PC-3 (cell line): ENCODE measurements around the gene G6PC3.

Source experiments
- EZH2phosphoT487 ChIP-seq: fragments of 300-600 bp; sonication (generic); IDR thresholded peaks from 2 replicates; pipeline ENCODE4 v1.6.1; 2018; ENCODE audit warnings: mild to moderate bottlenecking, antibody characterized with exemption, low read length, borderline replicate concordance
- TF ChIP-seq, protein P1 (sequence below): fragments of 300-600 bp; sonication (generic); conservative IDR thresholded peaks from 2 replicates; pipeline ENCODE4 v1.5.1; 2017; ENCODE audit warnings: antibody characterized with exemption, low read depth, mild to moderate bottlenecking, low read length

DNA sequence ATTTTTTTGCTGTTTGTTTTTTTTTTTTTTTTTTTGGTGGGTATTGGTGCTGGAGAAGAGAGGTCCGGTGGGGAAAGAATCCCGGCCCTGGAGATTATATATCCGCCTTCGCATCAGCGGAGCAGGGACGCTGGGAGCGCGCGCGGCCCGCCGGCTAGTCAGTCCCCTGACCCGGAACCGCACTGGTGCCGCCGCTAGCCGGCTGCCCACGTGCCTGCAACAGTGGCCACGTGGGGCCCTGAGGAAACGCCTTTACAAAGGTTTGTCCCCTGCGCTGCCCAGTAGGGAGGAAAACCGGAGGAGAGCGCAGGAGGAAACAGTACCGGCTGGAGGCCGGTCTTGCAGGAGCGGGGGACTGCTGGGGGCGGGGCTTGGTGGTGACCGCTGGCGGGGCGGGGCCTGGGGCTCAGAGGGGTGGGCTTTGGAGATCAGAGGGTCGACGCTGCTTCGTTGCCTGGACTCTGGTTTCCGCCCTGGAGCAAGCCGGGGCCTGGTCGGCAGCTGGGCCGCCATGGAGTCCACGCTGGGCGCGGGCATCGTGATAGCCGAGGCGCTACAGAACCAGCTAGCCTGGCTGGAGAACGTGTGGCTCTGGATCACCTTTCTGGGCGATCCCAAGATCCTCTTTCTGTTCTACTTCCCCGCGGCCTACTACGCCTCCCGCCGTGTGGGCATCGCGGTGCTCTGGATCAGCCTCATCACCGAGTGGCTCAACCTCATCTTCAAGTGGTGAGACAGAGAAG is at the start of gene G6PC3:
- TF ChIP-seq, protein P1, sequence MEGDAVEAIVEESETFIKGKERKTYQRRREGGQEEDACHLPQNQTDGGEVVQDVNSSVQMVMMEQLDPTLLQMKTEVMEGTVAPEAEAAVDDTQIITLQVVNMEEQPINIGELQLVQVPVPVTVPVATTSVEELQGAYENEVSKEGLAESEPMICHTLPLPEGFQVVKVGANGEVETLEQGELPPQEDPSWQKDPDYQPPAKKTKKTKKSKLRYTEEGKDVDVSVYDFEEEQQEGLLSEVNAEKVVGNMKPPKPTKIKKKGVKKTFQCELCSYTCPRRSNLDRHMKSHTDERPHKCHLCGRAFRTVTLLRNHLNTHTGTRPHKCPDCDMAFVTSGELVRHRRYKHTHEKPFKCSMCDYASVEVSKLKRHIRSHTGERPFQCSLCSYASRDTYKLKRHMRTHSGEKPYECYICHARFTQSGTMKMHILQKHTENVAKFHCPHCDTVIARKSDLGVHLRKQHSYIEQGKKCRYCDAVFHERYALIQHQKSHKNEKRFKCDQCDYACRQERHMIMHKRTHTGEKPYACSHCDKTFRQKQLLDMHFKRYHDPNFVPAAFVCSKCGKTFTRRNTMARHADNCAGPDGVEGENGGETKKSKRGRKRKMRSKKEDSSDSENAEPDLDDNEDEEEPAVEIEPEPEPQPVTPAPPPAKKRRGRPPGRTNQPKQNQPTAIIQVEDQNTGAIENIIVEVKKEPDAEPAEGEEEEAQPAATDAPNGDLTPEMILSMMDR = no peak
- TF ChIP-seq EZH2phosphoT487 = no peak
